ENCODE data around the gene WBP4. TPM values are rescaled to one million over a fixed set of nuclear protein-coding genes. Genes with fewer than 3 reads are reported as not detected.
"Not testable (repeated sequence)": the region's sequence is repeated elsewhere in the genome, so short reads cannot be mapped to it uniquely, and the experiment has no call there.

The WBP4 gene
- total and polyA plus RNA-seq, 8 donors = 7.2 to 24.5 (median 22.4) TPM

DNA sequence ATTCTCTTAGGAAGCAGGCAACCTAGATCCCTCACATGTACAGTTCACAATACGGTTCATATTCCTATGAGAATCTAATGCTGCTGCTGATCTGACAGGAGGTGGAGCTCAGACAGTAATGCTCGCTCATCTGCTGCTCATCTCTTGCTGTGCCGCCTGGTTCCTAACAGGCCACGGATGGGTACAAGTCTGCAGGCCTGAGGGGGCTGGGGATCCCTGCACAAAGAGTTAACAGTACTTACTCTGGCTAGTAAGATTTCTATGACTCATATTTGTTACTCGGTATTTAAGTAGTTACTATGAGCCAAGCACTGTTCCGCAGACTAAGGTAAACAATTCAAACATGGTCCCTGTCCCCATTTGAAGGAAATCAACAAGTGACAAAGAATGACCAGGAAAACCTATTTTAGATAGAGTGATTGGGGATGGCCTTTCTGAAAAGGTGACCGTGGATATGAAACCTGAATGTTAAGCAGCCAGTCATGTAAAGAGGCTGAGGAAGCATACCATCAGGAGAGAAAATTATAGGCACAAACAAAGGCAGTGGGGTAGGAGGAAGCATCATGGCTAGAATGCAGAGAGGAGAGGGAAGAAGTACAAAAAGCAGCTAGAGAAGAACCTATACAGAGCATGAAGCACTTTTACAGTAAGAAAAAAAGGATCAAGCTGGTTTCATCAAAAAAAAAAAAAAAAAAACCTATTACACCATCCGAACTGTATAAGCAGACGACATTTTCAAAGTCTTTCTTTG lies 20.6 kb upstream of the WBP4 start:
- TF ChIP-seq, protein P1, sequence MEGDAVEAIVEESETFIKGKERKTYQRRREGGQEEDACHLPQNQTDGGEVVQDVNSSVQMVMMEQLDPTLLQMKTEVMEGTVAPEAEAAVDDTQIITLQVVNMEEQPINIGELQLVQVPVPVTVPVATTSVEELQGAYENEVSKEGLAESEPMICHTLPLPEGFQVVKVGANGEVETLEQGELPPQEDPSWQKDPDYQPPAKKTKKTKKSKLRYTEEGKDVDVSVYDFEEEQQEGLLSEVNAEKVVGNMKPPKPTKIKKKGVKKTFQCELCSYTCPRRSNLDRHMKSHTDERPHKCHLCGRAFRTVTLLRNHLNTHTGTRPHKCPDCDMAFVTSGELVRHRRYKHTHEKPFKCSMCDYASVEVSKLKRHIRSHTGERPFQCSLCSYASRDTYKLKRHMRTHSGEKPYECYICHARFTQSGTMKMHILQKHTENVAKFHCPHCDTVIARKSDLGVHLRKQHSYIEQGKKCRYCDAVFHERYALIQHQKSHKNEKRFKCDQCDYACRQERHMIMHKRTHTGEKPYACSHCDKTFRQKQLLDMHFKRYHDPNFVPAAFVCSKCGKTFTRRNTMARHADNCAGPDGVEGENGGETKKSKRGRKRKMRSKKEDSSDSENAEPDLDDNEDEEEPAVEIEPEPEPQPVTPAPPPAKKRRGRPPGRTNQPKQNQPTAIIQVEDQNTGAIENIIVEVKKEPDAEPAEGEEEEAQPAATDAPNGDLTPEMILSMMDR (IDR thresholded peaks at IDR 0.05) = no peak
- ATAC-seq (peak; percentile 38), DNase-seq (no peak)
- no peak overlapping the region for H3K4me3 ChIP-seq
- no peak overlapping the region for H3K27ac ChIP-seq
- H3K9me3 ChIP-seq = no peaks in the 10 kb centered on the region
- intact Hi-C loops (cut with DNase I) = no loop called here
- no peaks in the 10 kb centered on the region for H3K36me3 ChIP-seq
- H3K27me3 ChIP-seq = no peaks in the 10 kb centered on the region
- peaks cover 0 to 9% of the 10 kb centered on the region in 2 donors for H3K4me1 ChIP-seq

DNA sequence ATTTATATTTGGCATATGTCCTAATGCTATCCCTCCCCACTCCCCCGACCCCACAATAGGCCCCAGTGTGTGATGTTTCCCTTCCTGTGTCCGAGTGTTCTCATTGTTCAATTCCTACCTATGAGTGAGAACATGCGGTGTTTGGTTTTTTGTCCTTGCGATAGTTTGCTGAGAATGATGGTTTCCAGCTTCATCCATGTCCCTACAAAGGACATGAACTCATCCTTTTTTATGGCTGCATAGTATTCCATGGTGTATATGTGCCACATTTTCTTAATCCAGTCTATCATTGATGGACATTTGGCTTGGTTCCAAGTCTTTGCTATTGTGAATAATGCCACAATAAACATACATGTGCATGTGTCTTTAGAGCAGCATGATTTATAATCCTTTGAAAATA lies 18.9 kb upstream of the WBP4 start:
- H3K27ac ChIP-seq; H3K4me1 ChIP-seq; H3K36me3 ChIP-seq; ATAC-seq; DNase-seq; intact Hi-C loops (cut with DNase I); H3K9me3 ChIP-seq; H3K27me3 ChIP-seq; H3K4me3 ChIP-seq: not testable (repeated sequence)

DNA sequence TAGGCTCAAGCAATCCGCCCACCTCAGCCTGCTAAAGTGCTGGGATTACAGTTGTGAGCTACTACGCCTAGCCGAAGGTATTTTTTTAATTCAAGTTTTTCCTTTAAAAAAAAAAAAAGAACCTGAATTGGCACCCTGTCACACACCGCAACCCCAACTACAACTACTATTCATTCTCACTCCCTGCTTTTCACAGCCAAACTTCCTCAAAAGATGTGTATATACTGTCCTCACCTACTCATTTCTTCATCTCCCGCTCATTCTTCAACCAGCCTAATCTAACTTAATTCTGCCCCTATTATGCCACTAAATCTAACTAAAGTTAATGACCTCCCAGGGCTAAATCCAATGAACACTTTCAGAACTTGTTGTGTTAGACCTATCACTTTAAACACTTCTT lies 12.7 kb upstream of the WBP4 start:
- peaks cover 0 to 10% of the 10 kb centered on the region in 2 donors for H3K36me3 ChIP-seq
- TF ChIP-seq, protein P1 (IDR thresholded peaks at IDR 0.05) = no peak
- DNase-seq (no peak), ATAC-seq (no peak)
- peaks cover 7 to 49% of the 10 kb centered on the region in 2 donors for H3K4me1 ChIP-seq
- H3K27me3 ChIP-seq = no peaks in the 10 kb centered on the region
- H3K9me3 ChIP-seq = no peaks in the 10 kb centered on the region
- no peak overlapping the region for H3K27ac ChIP-seq
- H3K4me3 ChIP-seq = no peak overlapping the region
- intact Hi-C loops (cut with DNase I) = no loop called here

DNA sequence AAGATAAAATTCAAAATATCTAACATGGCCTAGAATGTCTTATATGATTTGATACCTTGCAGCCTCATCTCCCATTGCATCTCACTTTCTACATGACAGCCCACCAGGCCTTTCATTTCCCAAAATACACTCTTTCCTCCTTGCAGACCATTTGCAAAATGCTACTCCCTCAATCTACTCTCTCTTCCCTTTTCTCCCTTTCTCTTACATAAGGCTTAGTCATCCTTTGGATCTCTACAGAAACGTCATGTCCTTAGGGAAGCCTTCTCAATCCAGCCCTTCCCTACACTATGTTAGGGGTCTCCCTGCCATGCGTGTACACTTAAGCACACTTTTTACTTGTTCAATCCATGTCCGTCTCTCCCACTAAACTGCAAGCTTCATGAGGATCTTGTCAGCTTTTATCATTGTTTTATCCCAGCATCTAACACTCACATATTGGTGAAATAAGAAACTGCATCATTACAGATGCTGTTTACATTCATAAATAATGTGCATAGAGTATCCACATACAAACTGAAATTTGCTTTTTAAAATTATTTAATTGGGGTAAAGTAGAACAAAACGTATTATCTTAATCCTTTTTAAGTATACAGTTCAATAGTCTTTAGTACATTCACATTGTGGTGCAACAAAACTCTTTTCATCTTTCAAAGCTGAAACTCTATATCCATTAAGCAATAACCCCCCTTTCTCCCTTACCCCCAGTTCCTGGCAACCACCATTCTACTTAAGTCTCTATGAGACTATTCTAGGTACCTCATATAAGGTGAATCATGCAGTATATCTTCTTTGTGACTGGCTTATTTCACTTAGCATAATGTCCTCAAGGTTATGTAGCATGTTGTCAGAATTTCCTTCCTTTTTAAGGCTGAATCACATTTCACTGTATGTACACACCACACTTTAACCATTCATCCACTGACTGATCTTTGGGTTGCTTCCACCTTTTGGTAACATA lies 11.5 kb upstream of the WBP4 start:
- peaks cover 9 to 60% of the 10 kb centered on the region in 2 donors for H3K4me1 ChIP-seq
- no peaks in the 10 kb centered on the region for H3K27me3 ChIP-seq
- peaks cover 0 to 10% of the 10 kb centered on the region in 2 donors for H3K36me3 ChIP-seq
- DNase-seq (no peak), ATAC-seq (peak; percentile 19)
- no peaks in the 10 kb centered on the region for H3K9me3 ChIP-seq
- peak overlapping the region in 1 of 2 donors; percentile 66 for H3K27ac ChIP-seq
- no peak overlapping the region for H3K4me3 ChIP-seq
- TF ChIP-seq, protein P1 (IDR thresholded peaks at IDR 0.05) = no peak
- intact Hi-C loops (cut with DNase I) = loop anchor here in 1 of 2 donors (10.0 kb wide), 1 partner anchor 55 kb away; no protein-coding TSS in a partner anchor

DNA sequence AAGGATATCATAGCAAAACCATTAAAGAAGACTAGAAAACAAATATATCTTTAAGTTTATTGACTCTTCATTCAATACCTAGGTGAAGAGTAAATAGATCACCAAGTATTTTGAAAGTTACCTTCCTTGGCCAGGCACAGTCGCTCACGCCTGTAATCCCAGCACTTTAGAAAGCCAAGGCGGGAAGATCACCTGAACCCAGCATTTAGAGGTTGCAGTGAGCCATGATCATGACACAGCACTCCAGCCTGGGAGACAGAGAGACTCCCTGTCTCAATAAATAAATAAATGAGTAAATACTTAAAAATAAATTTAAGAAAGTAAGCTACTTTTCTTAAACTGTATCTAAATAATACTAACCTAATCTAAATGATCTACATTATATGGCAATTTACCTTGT lies 8.9 kb upstream of the WBP4 start:
- TF ChIP-seq, protein P1 (IDR thresholded peaks at IDR 0.05) = no peak
- DNase-seq = no peak
- Histone ChIP-seq H3K4me1 (peaks cover 14 to 85% of the 10 kb centered on the region in 2 donors), H3K9me3 (no peaks in the 10 kb centered on the region), H3K36me3 (peaks cover 0 to 5% of the 10 kb centered on the region in 2 donors), H3K4me3 (no peak overlapping the region), H3K27ac (peak overlapping the region in 1 of 2 donors; percentile 57), H3K27me3 (no peaks in the 10 kb centered on the region)
- ATAC-seq = no peak
- intact Hi-C loops (cut with DNase I) = loop anchor here in 1 of 2 donors (10.0 kb wide), 1 partner anchor 58 kb away; no protein-coding TSS in a partner anchor
